K562 (cell line): ENCODE data around the gene NACAD. TPM values are rescaled to one million over a fixed set of nuclear protein-coding genes. Genes with fewer than 3 reads are reported as not detected.

ENCODE experiments used
- ESRRB ChIP-seq: fragments of 250-450 bp; sonication (Bioruptor Pico); IDR thresholded peaks from 2 replicates; pipeline ENCODE4 v1.5.0; 2020; ENCODE audit warnings: mild to moderate bottlenecking, moderate library complexity, borderline replicate concordance
- KLF16 ChIP-seq: IDR thresholded peaks from 2 replicates; pipeline ENCODE4 v1.6.1; 2016; ENCODE audit warnings: antibody characterized with exemption
- LCOR ChIP-seq: sonication (generic); formaldehyde crosslinking; IDR thresholded peaks from 2 replicates; pipeline ENCODE4 v1.8.0; 2022; ENCODE audit warnings: mild to moderate bottlenecking, missing genetic modification reagents
- THRAP3 ChIP-seq: fragments of 450-650 bp; IDR thresholded peaks from 2 replicates; pipeline ENCODE4 v1.6.1; 2016; ENCODE audit warnings: mild to moderate bottlenecking, inconsistent platforms, borderline replicate concordance
- TRIM24 ChIP-seq, 2 experiments: fragments of 450-650 bp; IDR thresholded peaks; 2 replicates each; pipeline ENCODE4 v1.6.1; 2016
- polyA plus RNA-seq, 8 experiments: library from polyadenylated mRNA; depleted of rRNA in 4 of 8; stranded (reverse) in 5 of 8; unstranded in 3 of 8; fragments of >200 nt; fragmentation: Nextera tagmentation in 2 of 8; fragmentation: Illumina TruSeq in 1 of 8; extraction: Ambion mirVana in 2 of 8; extraction: Trizol in 1 of 8; gene quantifications; 2 replicates each; pipeline versions ENCODE4 v1.2.1 to v1.2.3, GENCODE V29; 2011 to 2014; ENCODE audit warnings: inconsistent platforms in 1 of 8, missing spikeins in 1 of 8
- total RNA-seq, 7 experiments: library from RNA; depleted of rRNA in 6 of 7; stranded (reverse); fragments of >200 nt in 6 of 7; fragmentation: Illumina TruSeq in 2 of 7; extraction: Trizol in 2 of 7; gene quantifications; 2 replicates each; pipeline versions ENCODE4 v1.2.1 to v1.2.3, GENCODE V29; 2011 to 2021; ENCODE audit warnings: low replicate concordance in 1 of 7
- TF ChIP-seq, protein P1 (sequence below): IDR thresholded peaks from 2 replicates; pipeline ENCODE4 v1.6.1; 2012; ENCODE audit warnings: low read depth, low read length, improper control_type of control experiment, borderline replicate concordance
- TF ChIP-seq, protein P2 (sequence below): fragments of 250-450 bp; sonication (Bioruptor Pico); IDR thresholded peaks from 2 replicates; pipeline ENCODE4 v1.5.0; 2020; ENCODE audit warnings: mild to moderate bottlenecking, borderline replicate concordance
- TF ChIP-seq, protein P3 (sequence below), 2 experiments: IDR thresholded peaks in 1 of 2; conservative IDR thresholded peaks in 1 of 2; 2 replicates each; pipeline ENCODE4 v1.6.1; 2016; ENCODE audit warnings: low read depth in 2 of 2, mild to moderate bottlenecking in 1 of 2, missing compliant biosample characterization in 1 of 2, missing genetic modification characterization in 1 of 2, moderate library complexity in 1 of 2
- TF ChIP-seq, protein P4 (sequence below): fragments of 250-450 bp; sonication (Bioruptor Pico); IDR thresholded peaks from 2 replicates; pipeline ENCODE4 v1.4.0; 2020; ENCODE audit warnings: mild to moderate bottlenecking, moderate library complexity
- TF ChIP-seq, protein P5 (sequence below): fragments of 450-650 bp; formaldehyde crosslinking; IDR thresholded peaks from 2 replicates; pipeline ENCODE4 v1.4.0; 2020; ENCODE audit warnings: mild to moderate bottlenecking, moderate library complexity
- TF ChIP-seq, protein P6 (sequence below): fragments of 450-650 bp; formaldehyde crosslinking; IDR thresholded peaks from 2 replicates; pipeline ENCODE4 v1.4.0; 2020; ENCODE audit warnings: mild to moderate bottlenecking, moderate library complexity

The NACAD gene
- total and polyA plus RNA-seq, 9 of the 15 experiments (the other 6 are each of a cell fraction or from before 2014, with no cell fraction given), result under 0.01 to 0.03 (median 0.02) TPM; not detected in 5

DNA sequence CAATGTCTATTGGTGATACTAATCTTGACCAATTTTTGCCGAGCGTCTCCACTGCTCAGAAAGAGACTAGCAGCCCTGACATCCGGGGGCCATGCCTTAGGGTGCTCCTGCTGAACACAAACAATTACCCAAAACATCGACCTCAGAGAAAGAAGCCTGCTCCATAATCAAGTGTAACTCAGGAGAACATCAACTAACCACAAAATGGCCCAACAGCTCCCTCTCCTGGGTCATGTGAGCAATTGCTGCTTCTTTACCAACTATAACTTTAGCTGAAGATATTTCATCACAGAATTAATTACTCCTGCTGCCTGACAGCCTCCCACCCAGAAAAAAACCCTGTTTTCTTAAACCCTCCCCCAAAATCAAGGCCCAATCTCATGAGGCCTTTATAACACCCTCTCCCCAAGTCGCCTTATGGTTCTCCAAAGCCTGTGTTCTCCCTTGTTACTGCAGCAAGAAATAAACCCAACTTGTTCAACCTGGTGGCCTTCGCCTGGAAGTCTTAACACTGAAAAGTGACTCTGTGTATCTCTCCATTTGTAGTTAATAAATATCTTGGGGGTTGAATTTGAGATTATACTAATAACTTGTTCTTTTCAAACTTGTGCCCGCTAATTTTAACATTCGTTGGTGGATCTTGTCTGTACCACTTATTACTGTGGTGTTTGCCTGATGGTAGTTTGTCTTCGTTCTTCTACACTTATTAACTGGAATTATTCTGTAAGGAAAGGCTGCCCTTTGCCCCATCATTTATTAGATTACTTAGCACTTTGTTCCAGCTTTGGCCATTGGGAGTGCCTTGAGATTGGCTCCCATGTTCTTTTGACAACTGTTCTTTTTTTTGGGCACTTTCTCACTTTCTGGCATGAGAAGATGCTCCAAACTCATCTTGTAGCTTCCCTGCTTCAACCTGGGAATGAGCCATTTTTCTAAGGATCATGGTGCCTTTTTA lies 47.6 kb upstream of the NACAD start (continued):
- TF ChIP-seq, protein P1, sequence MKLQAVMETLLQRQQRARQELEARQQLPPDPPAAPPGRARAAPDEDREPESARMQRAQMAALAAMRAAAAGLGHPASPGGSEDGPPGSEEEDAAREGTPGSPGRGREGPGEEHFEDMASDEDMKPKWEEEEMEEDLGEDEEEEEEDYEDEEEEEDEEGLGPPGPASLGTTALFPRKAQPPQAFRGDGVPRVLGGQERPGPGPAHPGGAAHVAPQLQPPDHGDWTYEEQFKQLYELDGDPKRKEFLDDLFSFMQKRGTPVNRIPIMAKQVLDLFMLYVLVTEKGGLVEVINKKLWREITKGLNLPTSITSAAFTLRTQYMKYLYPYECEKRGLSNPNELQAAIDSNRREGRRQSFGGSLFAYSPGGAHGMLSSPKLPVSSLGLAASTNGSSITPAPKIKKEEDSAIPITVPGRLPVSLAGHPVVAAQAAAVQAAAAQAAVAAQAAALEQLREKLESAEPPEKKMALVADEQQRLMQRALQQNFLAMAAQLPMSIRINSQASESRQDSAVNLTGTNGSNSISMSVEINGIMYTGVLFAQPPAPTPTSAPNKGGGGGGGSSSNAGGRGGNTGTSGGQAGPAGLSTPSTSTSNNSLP, result 0 out of 2 replicates have a peak, but pooled peaks have one; percentile 13
- TF ChIP-seq TRIM24 (IDR thresholded peaks at IDR 0.05), result no peak
- TF ChIP-seq, protein P2, sequence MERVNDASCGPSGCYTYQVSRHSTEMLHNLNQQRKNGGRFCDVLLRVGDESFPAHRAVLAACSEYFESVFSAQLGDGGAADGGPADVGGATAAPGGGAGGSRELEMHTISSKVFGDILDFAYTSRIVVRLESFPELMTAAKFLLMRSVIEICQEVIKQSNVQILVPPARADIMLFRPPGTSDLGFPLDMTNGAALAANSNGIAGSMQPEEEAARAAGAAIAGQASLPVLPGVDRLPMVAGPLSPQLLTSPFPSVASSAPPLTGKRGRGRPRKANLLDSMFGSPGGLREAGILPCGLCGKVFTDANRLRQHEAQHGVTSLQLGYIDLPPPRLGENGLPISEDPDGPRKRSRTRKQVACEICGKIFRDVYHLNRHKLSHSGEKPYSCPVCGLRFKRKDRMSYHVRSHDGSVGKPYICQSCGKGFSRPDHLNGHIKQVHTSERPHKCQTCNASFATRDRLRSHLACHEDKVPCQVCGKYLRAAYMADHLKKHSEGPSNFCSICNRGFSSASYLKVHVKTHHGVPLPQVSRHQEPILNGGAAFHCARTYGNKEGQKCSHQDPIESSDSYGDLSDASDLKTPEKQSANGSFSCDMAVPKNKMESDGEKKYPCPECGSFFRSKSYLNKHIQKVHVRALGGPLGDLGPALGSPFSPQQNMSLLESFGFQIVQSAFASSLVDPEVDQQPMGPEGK (CRISPR knock-in tag), result no peak
- TF ChIP-seq, protein P3, sequence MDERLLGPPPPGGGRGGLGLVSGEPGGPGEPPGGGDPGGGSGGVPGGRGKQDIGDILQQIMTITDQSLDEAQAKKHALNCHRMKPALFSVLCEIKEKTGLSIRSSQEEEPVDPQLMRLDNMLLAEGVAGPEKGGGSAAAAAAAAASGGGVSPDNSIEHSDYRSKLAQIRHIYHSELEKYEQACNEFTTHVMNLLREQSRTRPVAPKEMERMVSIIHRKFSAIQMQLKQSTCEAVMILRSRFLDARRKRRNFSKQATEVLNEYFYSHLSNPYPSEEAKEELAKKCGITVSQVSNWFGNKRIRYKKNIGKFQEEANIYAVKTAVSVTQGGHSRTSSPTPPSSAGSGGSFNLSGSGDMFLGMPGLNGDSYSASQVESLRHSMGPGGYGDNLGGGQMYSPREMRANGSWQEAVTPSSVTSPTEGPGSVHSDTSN (CRISPR knock-in tag; IDR thresholded peaks at IDR 0.05; ENCODE audit: low read depth), result no peak
- TF ChIP-seq, protein P3 (tag; conservative IDR thresholded peaks at IDR 0.05; ENCODE audit: low read depth), result peak; percentile 64
- no peak for TF ChIP-seq ESRRB (CRISPR knock-in tag)
- TF ChIP-seq, protein P4, sequence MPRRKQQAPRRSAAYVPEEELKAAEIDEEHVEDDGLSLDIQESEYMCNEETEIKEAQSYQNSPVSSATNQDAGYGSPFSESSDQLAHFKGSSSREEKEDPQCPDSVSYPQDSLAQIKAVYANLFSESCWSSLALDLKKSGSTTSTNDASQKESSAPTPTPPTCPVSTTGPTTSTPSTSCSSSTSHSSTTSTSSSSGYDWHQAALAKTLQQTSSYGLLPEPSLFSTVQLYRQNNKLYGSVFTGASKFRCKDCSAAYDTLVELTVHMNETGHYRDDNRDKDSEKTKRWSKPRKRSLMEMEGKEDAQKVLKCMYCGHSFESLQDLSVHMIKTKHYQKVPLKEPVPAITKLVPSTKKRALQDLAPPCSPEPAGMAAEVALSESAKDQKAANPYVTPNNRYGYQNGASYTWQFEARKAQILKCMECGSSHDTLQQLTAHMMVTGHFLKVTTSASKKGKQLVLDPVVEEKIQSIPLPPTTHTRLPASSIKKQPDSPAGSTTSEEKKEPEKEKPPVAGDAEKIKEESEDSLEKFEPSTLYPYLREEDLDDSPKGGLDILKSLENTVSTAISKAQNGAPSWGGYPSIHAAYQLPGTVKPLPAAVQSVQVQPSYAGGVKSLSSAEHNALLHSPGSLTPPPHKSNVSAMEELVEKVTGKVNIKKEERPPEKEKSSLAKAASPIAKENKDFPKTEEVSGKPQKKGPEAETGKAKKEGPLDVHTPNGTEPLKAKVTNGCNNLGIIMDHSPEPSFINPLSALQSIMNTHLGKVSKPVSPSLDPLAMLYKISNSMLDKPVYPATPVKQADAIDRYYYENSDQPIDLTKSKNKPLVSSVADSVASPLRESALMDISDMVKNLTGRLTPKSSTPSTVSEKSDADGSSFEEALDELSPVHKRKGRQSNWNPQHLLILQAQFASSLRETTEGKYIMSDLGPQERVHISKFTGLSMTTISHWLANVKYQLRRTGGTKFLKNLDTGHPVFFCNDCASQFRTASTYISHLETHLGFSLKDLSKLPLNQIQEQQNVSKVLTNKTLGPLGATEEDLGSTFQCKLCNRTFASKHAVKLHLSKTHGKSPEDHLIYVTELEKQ (CRISPR knock-in tag), result no peak
- TF ChIP-seq, protein P5, sequence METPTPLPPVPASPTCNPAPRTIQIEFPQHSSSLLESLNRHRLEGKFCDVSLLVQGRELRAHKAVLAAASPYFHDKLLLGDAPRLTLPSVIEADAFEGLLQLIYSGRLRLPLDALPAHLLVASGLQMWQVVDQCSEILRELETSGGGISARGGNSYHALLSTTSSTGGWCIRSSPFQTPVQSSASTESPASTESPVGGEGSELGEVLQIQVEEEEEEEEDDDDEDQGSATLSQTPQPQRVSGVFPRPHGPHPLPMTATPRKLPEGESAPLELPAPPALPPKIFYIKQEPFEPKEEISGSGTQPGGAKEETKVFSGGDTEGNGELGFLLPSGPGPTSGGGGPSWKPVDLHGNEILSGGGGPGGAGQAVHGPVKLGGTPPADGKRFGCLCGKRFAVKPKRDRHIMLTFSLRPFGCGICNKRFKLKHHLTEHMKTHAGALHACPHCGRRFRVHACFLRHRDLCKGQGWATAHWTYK (CRISPR knock-in tag), result no peak
- TF ChIP-seq, protein P6, sequence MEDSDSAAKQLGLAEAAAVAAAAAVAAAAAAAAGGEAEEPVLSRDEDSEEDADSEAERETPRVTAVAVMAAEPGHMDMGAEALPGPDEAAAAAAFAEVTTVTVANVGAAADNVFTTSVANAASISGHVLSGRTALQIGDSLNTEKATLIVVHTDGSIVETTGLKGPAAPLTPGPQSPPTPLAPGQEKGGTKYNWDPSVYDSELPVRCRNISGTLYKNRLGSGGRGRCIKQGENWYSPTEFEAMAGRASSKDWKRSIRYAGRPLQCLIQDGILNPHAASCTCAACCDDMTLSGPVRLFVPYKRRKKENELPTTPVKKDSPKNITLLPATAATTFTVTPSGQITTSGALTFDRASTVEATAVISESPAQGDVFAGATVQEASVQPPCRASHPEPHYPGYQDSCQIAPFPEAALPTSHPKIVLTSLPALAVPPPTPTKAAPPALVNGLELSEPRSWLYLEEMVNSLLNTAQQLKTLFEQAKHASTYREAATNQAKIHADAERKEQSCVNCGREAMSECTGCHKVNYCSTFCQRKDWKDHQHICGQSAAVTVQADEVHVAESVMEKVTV, result peak; percentile 92
- no peak for TF ChIP-seq LCOR (CRISPR knock-in tag)
- 0 out of 2 replicates have a peak, but pooled peaks have one; percentile 28 for TF ChIP-seq KLF16
- TF ChIP-seq THRAP3, result no peak
